Measurements from ENCODE around the gene SLC2A4.

Gene SLC2A4

DNA sequence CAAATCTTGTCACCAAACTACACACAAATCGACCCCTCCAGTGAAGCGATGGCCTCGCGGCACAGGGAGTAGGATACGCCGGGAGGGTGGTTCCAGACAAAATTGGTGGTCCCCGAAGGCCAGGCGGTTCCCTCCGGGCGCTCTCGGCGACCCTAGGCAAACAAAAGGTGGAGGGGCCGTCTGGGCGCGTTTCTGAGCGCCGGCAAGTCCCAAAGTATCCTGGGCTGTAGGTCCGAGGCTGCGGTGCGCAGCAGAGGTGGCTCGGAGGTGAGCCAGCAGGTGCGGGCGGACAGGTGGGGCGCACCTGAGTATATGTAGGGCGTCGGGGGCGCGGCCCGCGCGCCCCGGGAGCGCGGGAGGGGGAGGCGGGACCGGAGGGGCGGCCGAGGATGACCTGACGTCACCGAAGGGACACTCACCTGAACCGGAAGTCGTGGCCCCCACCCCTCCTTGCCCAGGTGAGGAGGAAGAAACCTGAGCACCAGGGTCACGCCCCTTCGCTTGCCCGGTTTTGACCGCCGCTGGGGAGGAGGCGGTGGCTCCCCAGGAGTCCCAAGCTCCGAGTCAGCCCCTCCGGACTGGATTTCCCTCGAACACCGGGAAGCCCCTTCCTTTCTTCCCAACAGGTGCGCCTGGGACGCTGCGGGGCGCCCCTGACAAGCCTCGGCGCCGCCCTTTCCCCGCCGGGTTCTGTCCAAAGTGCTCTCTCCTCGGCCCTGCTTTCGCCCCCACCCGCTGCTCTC, 19.2 kb upstream of the SLC2A4 start, which contains the start of gene CLDN7:
TSS of gene CLDN7 (minus strand) at position 287 of the 743 bp plus-strand sequence. CDS start 435 bp downstream, outside the sequence.
- peak within 1 kb of the TSS; percentile 99 for H3K27ac ChIP-seq
- TF ChIP-seq ZFX (IDR thresholded peaks at IDR 0.05) = no peak
- TF ChIP-seq, protein P1, sequence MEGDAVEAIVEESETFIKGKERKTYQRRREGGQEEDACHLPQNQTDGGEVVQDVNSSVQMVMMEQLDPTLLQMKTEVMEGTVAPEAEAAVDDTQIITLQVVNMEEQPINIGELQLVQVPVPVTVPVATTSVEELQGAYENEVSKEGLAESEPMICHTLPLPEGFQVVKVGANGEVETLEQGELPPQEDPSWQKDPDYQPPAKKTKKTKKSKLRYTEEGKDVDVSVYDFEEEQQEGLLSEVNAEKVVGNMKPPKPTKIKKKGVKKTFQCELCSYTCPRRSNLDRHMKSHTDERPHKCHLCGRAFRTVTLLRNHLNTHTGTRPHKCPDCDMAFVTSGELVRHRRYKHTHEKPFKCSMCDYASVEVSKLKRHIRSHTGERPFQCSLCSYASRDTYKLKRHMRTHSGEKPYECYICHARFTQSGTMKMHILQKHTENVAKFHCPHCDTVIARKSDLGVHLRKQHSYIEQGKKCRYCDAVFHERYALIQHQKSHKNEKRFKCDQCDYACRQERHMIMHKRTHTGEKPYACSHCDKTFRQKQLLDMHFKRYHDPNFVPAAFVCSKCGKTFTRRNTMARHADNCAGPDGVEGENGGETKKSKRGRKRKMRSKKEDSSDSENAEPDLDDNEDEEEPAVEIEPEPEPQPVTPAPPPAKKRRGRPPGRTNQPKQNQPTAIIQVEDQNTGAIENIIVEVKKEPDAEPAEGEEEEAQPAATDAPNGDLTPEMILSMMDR (conservative IDR thresholded peaks at IDR 0.05) = no peak

DNA sequence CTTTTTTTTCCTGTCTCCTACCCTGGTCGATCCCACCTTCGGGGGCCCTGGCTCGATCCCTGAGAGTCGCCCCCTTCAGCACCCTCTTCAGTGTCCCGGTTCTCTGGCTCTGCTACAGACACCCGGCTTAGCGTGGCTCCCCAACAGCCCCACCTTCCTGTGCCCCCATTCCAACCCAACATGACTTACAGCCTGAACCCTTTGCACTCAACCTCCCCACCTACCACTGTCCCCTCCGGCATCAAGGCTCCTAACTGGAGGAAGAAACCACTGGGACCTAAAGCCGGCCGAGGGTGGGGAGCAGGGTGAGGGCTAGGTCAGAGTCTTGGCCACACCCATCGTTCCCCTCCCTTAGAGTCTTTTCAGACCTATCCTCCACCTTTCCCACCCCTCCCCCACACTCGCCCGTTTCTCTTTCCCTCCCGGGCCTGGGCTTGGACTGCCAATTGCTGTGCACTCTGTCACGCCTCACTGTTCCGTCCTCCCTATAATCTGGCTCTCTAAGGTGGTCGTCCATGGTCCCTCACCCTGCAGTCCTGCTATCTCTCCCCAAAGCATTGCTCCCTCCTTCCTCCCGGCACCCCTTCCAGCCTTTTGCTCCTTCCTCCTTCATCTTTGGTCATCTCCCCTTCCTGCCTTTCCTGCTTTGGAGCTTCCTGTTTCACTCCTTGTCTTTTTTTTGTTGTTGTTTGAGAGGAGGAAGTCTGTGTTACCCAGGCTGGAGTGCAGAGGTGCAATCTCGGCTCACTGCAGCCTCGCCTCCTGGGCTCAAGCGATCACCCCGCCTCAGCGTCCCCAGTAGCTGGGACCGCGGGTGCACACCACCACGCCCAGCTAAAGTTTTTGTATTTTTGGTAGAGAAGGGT, 18.4 kb upstream of the SLC2A4 start:
- H3K27ac ChIP-seq = peak overlapping the region; percentile 99
- no peak for TF ChIP-seq ZFX (IDR thresholded peaks at IDR 0.05)
- TF ChIP-seq, protein P1 (conservative IDR thresholded peaks at IDR 0.05) = no peak

DNA sequence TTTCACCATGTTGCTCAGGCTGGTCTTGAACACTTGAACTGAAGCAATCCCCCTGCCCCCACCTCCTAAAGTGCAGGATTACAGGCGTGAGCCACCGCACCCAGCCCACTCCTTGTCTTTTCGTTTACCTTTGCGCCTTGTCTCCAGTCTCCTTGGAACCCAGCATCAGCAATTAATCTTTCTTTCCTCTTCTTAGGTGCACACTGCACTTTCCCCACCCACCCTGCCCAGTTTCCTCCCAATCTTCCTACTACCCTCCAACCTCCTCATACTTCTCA, 17.8 kb upstream of the SLC2A4 start:
- no peak for TF ChIP-seq ZFX (IDR thresholded peaks at IDR 0.05)
- TF ChIP-seq, protein P1 (conservative IDR thresholded peaks at IDR 0.05) = no peak
- peak overlapping the region; percentile 99 for H3K27ac ChIP-seq

DNA sequence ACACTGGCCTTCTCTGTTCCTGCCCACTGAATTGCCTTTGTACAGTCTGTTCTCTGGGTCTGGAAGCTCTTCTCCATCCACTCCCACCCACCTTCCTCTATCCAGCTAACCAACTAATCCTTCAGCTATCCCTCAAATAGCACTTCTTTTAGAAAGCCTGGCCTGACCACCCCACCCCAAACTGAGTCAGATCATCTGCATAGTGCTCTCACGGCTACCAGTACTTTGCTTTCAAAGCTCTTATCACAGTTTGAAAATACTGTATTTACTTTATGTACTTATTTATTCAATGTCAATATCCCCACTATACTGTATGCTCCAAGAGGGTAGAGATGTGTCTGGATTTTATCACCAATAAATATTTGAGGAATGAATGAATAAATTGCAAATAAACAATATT, 14.7 kb upstream of the SLC2A4 start:
- TF ChIP-seq ZFX (IDR thresholded peaks at IDR 0.05) = no peak
- TF ChIP-seq, protein P1 (conservative IDR thresholded peaks at IDR 0.05) = no peak
- peak overlapping the region; percentile 16 for H3K27ac ChIP-seq

DNA sequence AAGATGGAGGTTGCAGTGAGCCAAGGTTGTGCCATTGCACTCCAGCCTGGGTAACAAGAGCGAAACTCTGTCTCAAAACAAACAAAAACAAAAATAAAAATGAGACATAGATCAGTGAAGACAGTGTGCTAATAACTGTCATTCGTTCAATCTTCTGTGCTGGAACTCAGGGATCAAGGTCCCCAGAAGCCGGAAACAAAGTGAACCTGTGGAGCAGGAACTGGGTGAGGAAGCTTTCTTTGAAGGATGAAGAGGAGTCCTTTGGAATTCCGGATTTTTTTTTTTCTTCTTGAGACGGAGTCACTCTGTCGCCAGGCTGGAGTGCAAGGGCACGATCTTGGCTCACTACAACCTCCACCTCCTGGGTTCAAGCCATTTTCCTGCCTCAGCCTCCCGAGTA, 2.1 kb upstream of the SLC2A4 start:
- no peak for TF ChIP-seq ZFX (IDR thresholded peaks at IDR 0.05)
- TF ChIP-seq, protein P1 (conservative IDR thresholded peaks at IDR 0.05) = no peak
- H3K27ac ChIP-seq = peak overlapping the region; percentile 68

DNA sequence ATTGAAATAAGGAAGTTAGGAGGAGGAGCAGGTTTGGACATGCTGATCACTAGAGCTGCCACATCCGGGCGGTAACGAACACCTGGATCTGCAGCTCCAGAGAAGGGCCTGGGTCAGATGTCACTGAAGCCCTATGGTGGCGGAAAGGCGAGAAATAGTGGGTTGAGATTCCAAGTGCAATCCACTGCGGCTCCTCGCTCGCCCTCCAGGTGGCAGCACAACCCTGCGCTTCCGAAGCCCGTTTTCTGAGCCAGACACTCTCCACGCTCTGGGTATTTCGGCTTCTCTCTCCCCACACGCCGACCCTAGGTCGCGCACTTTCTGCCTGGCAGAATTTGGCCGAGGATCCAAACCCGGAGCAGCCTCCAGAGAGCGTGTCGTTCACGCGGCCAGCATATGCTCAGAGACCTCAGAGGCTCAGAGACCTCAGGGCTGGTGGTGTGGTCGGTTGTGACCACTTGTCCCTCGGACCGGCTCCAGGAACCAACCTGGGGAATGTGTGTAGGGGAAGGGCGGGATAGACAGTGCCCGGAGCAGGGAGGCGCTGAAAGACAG, 922 bp upstream of the SLC2A4 start:
- TF ChIP-seq ZFX (IDR thresholded peaks at IDR 0.05) = no peak
- TF ChIP-seq, protein P1 (conservative IDR thresholded peaks at IDR 0.05) = peak; percentile 98
- peak overlapping the region; percentile 68 for H3K27ac ChIP-seq
